Measurements from ENCODE around the gene PPP1R14D.
"Not testable (repeated sequence)": the region's sequence is repeated elsewhere in the genome, so short reads cannot be mapped to it uniquely, and the experiment has no call there.

Gene PPP1R14D

GRCh38 chr15:40863660-40864270 lies 35.3 kb upstream of the PPP1R14D start:
- no peak overlapping the region for H3K27ac ChIP-seq (ENCODE audit: low read depth, low read length)
- H3K4me1 ChIP-seq (ENCODE audit: control insufficient read depth, insufficient read depth, low read length, unreplicated experiment) = peaks cover 6% of the 10 kb centered on the region
- H3K79me2 ChIP-seq (ENCODE audit: control insufficient read depth, insufficient read depth, low read length, unreplicated experiment) = no peaks in the 10 kb centered on the region

DNA sequence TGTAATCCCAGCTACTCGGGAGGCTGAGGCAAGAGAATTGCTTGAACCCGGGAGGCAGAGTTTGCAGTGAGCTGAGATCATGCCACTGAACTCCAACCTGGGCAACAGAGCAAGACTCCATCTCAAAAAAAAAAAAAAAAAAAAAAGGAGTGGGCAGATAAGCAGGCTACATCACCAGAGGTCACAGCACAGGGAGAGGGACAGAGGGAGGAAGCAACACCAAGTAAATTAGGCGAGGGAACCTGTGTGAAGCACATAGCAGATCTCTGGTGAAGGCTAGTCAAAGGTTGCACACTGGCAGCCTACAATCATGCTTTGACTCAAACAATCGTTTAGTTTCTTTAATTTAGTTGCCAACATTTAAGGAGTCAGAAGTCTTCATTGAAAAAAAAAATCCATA lies 32.6 kb upstream of the PPP1R14D start:
- not testable (repeated sequence) for H3K4me1 ChIP-seq (ENCODE audit: control insufficient read depth, insufficient read depth, low read length, unreplicated experiment)

More at GRCh38 chr15:40863660-40864270, 35.3 kb upstream of the PPP1R14D start:
- H3K27me3 ChIP-seq (ENCODE audit: insufficient read depth, low read length) = no peaks in the 10 kb centered on the region
- H3K4me3 ChIP-seq (ENCODE audit: low read depth, low read length) = no peak overlapping the region
- H3K36me3 ChIP-seq (ENCODE audit: insufficient read depth, low read length) = no peaks in the 10 kb centered on the region
- H2AFZ ChIP-seq (ENCODE audit: low read length, unreplicated experiment) = no peak overlapping the region

DNA sequence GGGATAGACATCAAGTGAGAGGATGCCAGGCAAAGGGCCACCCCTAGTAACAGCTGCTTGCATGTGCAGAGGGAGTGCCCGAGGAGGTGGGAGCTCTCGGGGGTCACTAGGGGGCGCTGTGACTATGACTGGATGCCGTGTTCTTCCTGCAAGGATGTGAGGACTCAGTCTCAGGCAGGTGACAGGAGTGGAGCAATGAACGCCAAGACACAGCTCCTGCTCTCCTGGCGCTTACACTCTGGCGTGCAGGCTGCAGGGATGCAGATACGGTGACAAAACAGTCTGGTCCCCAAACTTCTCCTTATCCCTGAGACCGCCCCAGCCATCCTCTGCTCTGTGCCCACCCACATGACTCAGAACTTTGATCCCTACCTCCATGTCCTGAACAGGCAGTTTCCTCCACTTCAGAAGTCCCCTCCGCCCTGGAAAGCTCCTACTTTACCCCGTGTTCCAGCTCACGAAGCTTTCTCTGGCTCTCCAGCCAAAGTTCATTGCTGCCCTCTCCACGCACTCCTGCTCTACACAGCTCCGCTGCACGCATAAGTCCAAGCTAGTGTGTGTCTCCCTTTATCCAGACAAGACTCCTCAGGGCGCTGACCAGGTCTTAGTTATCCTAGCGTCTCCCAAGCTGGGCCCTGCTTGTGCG lies 30.8 kb upstream of the PPP1R14D start:
- Histone ChIP-seq H2AFZ (ENCODE audit: low read length, unreplicated experiment) (no peak overlapping the region), H3K4me3 (ENCODE audit: low read depth, low read length) (no peak overlapping the region), H3K27ac (ENCODE audit: low read depth, low read length) (no peak overlapping the region), H3K36me3 (ENCODE audit: insufficient read depth, low read length) (no peaks in the 10 kb centered on the region), H3K27me3 (ENCODE audit: insufficient read depth, low read length) (no peaks in the 10 kb centered on the region), H3K79me2 (ENCODE audit: control insufficient read depth, insufficient read depth, low read length, unreplicated experiment) (no peaks in the 10 kb centered on the region), H3K4me1 (ENCODE audit: control insufficient read depth, insufficient read depth, low read length, unreplicated experiment) (no peaks in the 10 kb centered on the region)

More for the DNA sequence above, 32.6 kb upstream of the PPP1R14D start:
- not testable (repeated sequence) for H3K79me2 ChIP-seq (ENCODE audit: control insufficient read depth, insufficient read depth, low read length, unreplicated experiment); H3K4me3 ChIP-seq (ENCODE audit: low read depth, low read length); H2AFZ ChIP-seq (ENCODE audit: low read length, unreplicated experiment); H3K27me3 ChIP-seq (ENCODE audit: insufficient read depth, low read length); H3K27ac ChIP-seq (ENCODE audit: low read depth, low read length); H3K36me3 ChIP-seq (ENCODE audit: insufficient read depth, low read length)

DNA sequence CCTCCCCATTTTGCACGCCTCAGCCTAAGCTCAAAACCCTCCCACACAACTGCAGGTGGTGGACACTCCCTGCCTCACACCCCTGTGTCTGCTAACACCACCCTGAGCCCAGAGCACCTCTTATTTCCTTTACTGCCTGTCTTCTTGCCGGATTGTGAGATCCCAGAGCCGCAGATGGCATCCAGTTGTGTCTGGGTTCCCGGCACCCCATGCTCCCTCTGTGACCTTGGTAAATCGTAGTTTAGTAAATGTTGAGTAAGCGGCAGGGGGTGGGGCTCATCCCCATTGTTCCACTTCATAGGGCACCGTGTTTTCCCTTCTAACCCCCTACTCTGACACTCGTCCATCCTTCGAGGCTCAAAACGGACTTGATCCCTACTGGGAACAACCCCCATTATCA lies 30.2 kb upstream of the PPP1R14D start:
- H2AFZ ChIP-seq (ENCODE audit: low read length, unreplicated experiment) = no peak overlapping the region
- H3K36me3 ChIP-seq (ENCODE audit: insufficient read depth, low read length) = no peaks in the 10 kb centered on the region
- no peak overlapping the region for H3K4me3 ChIP-seq (ENCODE audit: low read depth, low read length)
- H3K27ac ChIP-seq (ENCODE audit: low read depth, low read length) = no peak overlapping the region
- H3K79me2 ChIP-seq (ENCODE audit: control insufficient read depth, insufficient read depth, low read length, unreplicated experiment) = no peaks in the 10 kb centered on the region
- H3K27me3 ChIP-seq (ENCODE audit: insufficient read depth, low read length) = no peaks in the 10 kb centered on the region
- H3K4me1 ChIP-seq (ENCODE audit: control insufficient read depth, insufficient read depth, low read length, unreplicated experiment) = no peaks in the 10 kb centered on the region

GRCh38 chr15:40857601-40858341 lies 29.3 kb upstream of the PPP1R14D start:
- H3K4me3 ChIP-seq (ENCODE audit: low read depth, low read length) = no peak overlapping the region
- no peaks in the 10 kb centered on the region for H3K27me3 ChIP-seq (ENCODE audit: insufficient read depth, low read length)
- H3K27ac ChIP-seq (ENCODE audit: low read depth, low read length) = no peak overlapping the region
- no peaks in the 10 kb centered on the region for H3K79me2 ChIP-seq (ENCODE audit: control insufficient read depth, insufficient read depth, low read length, unreplicated experiment)
- H3K4me1 ChIP-seq (ENCODE audit: control insufficient read depth, insufficient read depth, low read length, unreplicated experiment) = no peaks in the 10 kb centered on the region
- H3K36me3 ChIP-seq (ENCODE audit: insufficient read depth, low read length) = no peaks in the 10 kb centered on the region
- peak overlapping the region; percentile 14 for H2AFZ ChIP-seq (ENCODE audit: low read length, unreplicated experiment)

- Histone ChIP-seq H3K27me3 (ENCODE audit: insufficient read depth, low read length) (no peaks in the 10 kb centered on the region), H2AFZ (ENCODE audit: low read length, unreplicated experiment) (no peak overlapping the region)
Measured at GRCh38 chr15:40856746-40857145, 28.2 kb upstream of the PPP1R14D start.

DNA sequence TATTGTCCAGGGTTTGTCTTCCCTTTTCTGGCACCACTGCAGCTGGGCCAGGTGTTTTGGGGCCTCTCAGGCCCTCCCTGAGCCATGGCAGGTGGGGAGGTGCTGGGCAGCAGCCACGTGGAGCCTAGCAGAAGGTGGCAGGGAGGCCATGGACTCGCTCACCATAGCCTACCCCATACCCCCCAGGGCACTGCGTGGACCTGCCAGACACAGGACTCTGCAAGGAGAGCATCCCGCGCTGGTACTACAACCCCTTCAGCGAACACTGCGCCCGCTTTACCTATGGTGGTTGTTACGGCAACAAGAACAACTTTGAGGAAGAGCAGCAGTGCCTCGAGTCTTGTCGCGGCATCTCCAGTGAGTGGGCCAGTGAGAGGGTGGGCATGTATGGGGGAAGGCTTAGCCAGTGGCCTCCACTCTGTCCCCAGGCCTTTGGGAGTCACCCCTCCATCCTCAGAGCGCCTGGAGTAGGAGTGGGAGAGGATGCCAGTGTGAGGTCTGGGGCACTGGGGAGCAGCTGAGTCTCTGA lies 27.3 kb upstream of the PPP1R14D start:
- no peak overlapping the region for H3K4me3 ChIP-seq (ENCODE audit: low read depth, low read length)
- no peaks in the 10 kb centered on the region for H3K79me2 ChIP-seq (ENCODE audit: control insufficient read depth, insufficient read depth, low read length, unreplicated experiment)
- no peaks in the 10 kb centered on the region for H3K4me1 ChIP-seq (ENCODE audit: control insufficient read depth, insufficient read depth, low read length, unreplicated experiment)
- no peaks in the 10 kb centered on the region for H3K27me3 ChIP-seq (ENCODE audit: insufficient read depth, low read length)
- H2AFZ ChIP-seq (ENCODE audit: low read length, unreplicated experiment) = no peak overlapping the region
- no peaks in the 10 kb centered on the region for H3K36me3 ChIP-seq (ENCODE audit: insufficient read depth, low read length)
- H3K27ac ChIP-seq (ENCODE audit: low read depth, low read length) = no peak overlapping the region

More at GRCh38 chr15:40856746-40857145, 28.2 kb upstream of the PPP1R14D start:
- H3K27ac ChIP-seq (ENCODE audit: low read depth, low read length) = no peak overlapping the region
- no peaks in the 10 kb centered on the region for H3K79me2 ChIP-seq (ENCODE audit: control insufficient read depth, insufficient read depth, low read length, unreplicated experiment)
- no peaks in the 10 kb centered on the region for H3K4me1 ChIP-seq (ENCODE audit: control insufficient read depth, insufficient read depth, low read length, unreplicated experiment)
- no peak overlapping the region for H3K4me3 ChIP-seq (ENCODE audit: low read depth, low read length)
- H3K36me3 ChIP-seq (ENCODE audit: insufficient read depth, low read length) = no peaks in the 10 kb centered on the region

- Histone ChIP-seq H3K27me3 (ENCODE audit: insufficient read depth, low read length) (no peaks in the 10 kb centered on the region), H3K27ac (ENCODE audit: low read depth, low read length) (no peak overlapping the region), H3K4me3 (ENCODE audit: low read depth, low read length) (no peak overlapping the region), H3K36me3 (ENCODE audit: insufficient read depth, low read length) (no peaks in the 10 kb centered on the region), H3K79me2 (ENCODE audit: control insufficient read depth, insufficient read depth, low read length, unreplicated experiment) (no peaks in the 10 kb centered on the region), H2AFZ (ENCODE audit: low read length, unreplicated experiment) (no peak overlapping the region), H3K4me1 (ENCODE audit: control insufficient read depth, insufficient read depth, low read length, unreplicated experiment) (no peaks in the 10 kb centered on the region)
Measured at GRCh38 chr15:40854161-40854560, 25.7 kb upstream of the PPP1R14D start.

GRCh38 chr15:40853241-40853890 lies 24.9 kb upstream of the PPP1R14D start:
- no peak overlapping the region for H3K4me3 ChIP-seq (ENCODE audit: low read depth, low read length)
- no peaks in the 10 kb centered on the region for H3K36me3 ChIP-seq (ENCODE audit: insufficient read depth, low read length)
- H3K4me1 ChIP-seq (ENCODE audit: control insufficient read depth, insufficient read depth, low read length, unreplicated experiment) = no peaks in the 10 kb centered on the region
- H3K27me3 ChIP-seq (ENCODE audit: insufficient read depth, low read length) = no peaks in the 10 kb centered on the region
- no peaks in the 10 kb centered on the region for H3K79me2 ChIP-seq (ENCODE audit: control insufficient read depth, insufficient read depth, low read length, unreplicated experiment)
- no peak overlapping the region for H3K27ac ChIP-seq (ENCODE audit: low read depth, low read length)
- H2AFZ ChIP-seq (ENCODE audit: low read length, unreplicated experiment) = no peak overlapping the region

DNA sequence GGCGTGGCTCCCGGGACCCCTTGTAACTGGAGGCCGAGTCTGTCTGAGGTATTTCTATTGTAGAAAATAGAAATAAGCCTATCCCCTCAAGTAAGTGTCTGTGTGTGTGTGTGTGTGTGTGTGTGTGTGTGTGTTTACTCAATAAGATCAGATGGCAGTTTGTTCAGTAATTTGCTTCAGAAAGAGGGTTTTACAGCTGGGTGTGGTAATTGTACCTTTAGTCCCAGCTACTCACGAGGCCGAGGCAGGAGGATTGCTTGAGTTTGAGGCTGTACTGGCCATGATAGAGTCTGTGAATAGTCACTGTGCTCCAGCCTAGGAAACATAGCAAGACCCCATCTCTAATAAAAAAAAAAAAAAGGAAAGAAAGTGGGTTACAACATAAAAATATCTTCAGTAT lies 24.0 kb upstream of the PPP1R14D start:
- Histone ChIP-seq H2AFZ (ENCODE audit: low read length, unreplicated experiment) (no peak overlapping the region), H3K27me3 (ENCODE audit: insufficient read depth, low read length) (no peaks in the 10 kb centered on the region), H3K4me1 (ENCODE audit: control insufficient read depth, insufficient read depth, low read length, unreplicated experiment) (no peaks in the 10 kb centered on the region), H3K4me3 (ENCODE audit: low read depth, low read length) (no peak overlapping the region), H3K27ac (ENCODE audit: low read depth, low read length) (no peak overlapping the region), H3K36me3 (ENCODE audit: insufficient read depth, low read length) (no peaks in the 10 kb centered on the region), H3K79me2 (ENCODE audit: control insufficient read depth, insufficient read depth, low read length, unreplicated experiment) (no peaks in the 10 kb centered on the region)
